Measurements from ENCODE around the gene SPPL2C. TPM values are rescaled to one million over a fixed set of nuclear protein-coding genes. Genes with fewer than 3 reads are reported as not detected.

SPPL2C gene
- total and polyA plus RNA-seq, 2 of the 8 experiments (the other 6 are each of a cell fraction or from before 2014, with no cell fraction given): not detected

DNA sequence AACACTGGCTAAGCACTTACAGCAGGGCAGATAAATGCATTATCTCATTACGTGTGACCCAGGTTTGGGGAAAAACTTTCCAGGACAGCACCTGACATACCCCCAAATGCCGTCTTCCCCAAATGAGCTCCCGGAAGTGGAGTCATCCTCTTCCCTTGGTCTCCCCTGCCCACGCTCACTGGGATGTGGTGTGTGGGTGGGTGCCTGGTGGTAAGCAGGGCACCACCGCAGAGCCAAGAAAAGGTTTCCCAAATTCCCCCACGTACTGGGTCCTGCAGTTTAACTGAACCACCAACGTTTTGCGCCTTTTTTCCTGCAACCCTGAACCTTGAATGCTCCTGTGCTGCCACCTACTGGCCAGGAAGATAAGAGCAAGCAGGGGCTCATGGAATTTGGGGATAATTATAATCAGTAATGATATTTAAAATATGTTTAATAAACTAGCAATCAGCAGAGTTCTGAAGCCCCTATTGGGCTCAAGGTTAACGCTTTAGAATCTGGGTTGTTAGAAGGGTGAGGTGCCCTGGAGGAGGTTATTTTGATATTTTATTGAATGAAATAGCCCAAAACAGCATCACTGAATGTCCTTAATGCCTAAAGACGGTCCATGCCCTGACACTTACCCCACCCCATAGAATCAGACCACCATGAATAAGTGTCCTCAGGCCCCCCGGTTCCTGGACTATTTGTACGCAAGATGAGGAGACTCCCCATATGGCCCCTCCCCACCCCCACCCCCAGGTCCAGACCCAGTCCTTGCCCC, 8.0 kb downstream of the SPPL2C start:
- no peak overlapping the region for H2AK5ac ChIP-seq (ENCODE audit: low read depth, low read length)
- no peaks in the 10 kb centered on the region for H3K36me3 ChIP-seq (ENCODE audit: control insufficient read depth in 2 of 4, insufficient read depth in 4 of 4, low read length in 3 of 4)
- no peak overlapping the region for H2BK120ac ChIP-seq (replicated peaks; ENCODE audit: low read depth, low read length)
- H3K4me3 ChIP-seq (ENCODE audit: extremely low read depth in 1 of 4, insufficient read depth in 2 of 4, low read depth in 3 of 4, low read length in 4 of 4): no peak overlapping the region
- H3K4ac ChIP-seq (replicated peaks; ENCODE audit: insufficient read length, low read depth, low read length): no peak overlapping the region
- FAIRE-seq (peak; percentile 92), DNase-seq (ENCODE audit: low read depth in 1 of 2, low spot score in 2 of 2) (peak; percentile 13 to 86)
- H2AFZ ChIP-seq (ENCODE audit: low read length): peak overlapping the region; percentile 85
- no peaks in the 10 kb centered on the region for H3K79me1 ChIP-seq (ENCODE audit: low read depth, low read length)
- no peak overlapping the region; a peak in 1 of 7 replicates for H3K9ac ChIP-seq (replicated peaks in 1 of 4; ENCODE audit: extremely low read depth in 1 of 4, low read depth in 3 of 4, low read length in 3 of 4)
- H3K9me3 ChIP-seq (ENCODE audit: insufficient read depth in 2 of 2, low read depth in 1 of 2, low read length in 1 of 2): no peaks in the 10 kb centered on the region
- H3K27ac ChIP-seq (ENCODE audit: low read depth, low read length): no peak overlapping the region
- no peak overlapping the region for H3K23ac ChIP-seq (ENCODE audit: insufficient read length)
- H2BK15ac ChIP-seq (ENCODE audit: low read length): no peak overlapping the region
- ChIA-PET CTCF (ENCODE audit: partially characterized antibody) (interaction anchor here (0.6 to 8.1 kb wide), 44 partner anchors 8 to 216 kb away, joined by 3 to 137 read pairs (median 5); partner anchors contain the start of genes CRHR1 and SPPL2C), POLR2A (ENCODE audit: partially characterized antibody) (interaction anchor here (1.1 kb wide), 1 partner anchor 57 kb away, joined by 3 read pairs; no protein-coding TSS in a partner anchor)
- WGBS, 2 experiments (ENCODE audit: extremely low coverage in 1 of 2, insufficient coverage in 1 of 2, insufficient read length in 1 of 2, insufficient replicate concordance in 2 of 2, low coverage in 1 of 2, low lambda C conversion rate in 2 of 2, missing lambda C conversion rate in 1 of 2): 41% methylated on average over 11 of the region's 12 CpGs; no CpG with 5 or more reads in 1 of the 2 experiments
- H2BK20ac ChIP-seq (ENCODE audit: low read length): no peak overlapping the region
- no peaks in the 10 kb centered on the region for H3K79me2 ChIP-seq (ENCODE audit: control insufficient read depth in 1 of 2, insufficient read depth in 2 of 2, low read length in 2 of 2)
- H2BK12ac ChIP-seq (ENCODE audit: low read depth, low read length): no peak overlapping the region
- H2BK5ac ChIP-seq (ENCODE audit: low read depth, low read length): no peak overlapping the region
- 0 out of 2 replicates have a peak overlapping the region, but pooled peaks have one; percentile 25 for H3K18ac ChIP-seq (ENCODE audit: extremely low read depth, low read length)
- peak overlapping the region; percentile 87; the same call in 1 of the 2 replicates for H4K8ac ChIP-seq (ENCODE audit: extremely low read depth, insufficient read depth, low read length)
- peak overlapping the region in 1 of 2 experiments; percentile 32; a peak in 2 of 4 replicates for H3K4me2 ChIP-seq (ENCODE audit: insufficient read depth in 1 of 2, low read depth in 2 of 2, low read length in 2 of 2)
- H3K56ac ChIP-seq (replicated peaks; ENCODE audit: insufficient read length, low read depth, low read length): no peak overlapping the region
- H3K4me1 ChIP-seq (replicated peaks in 1 of 4; ENCODE audit: control insufficient read depth in 3 of 4, insufficient read depth in 4 of 4, low read length in 3 of 4): 0 out of 7 replicates have a peak, but pooled peaks cover 0 to 3% (median 0%) of the 10 kb centered on the region in 4 experiments
- no peak overlapping the region for H4K91ac ChIP-seq (replicated peaks; ENCODE audit: insufficient read length, low read length)
- H4K20me1 ChIP-seq (replicated peaks in 1 of 2; ENCODE audit: control insufficient read depth in 1 of 2, insufficient read depth in 2 of 2, low read length in 2 of 2): peaks cover 0 to 2% of the 10 kb centered on the region in 2 experiments
- H3K27me3 ChIP-seq (replicated peaks in 1 of 4; ENCODE audit: control insufficient read depth in 3 of 4, extremely low read depth in 1 of 4, insufficient read depth in 3 of 4, low read length in 3 of 4): peaks cover 0 to 4% (median 0%) of the 10 kb centered on the region in 4 experiments; a peak in 2 of 7 replicates
- no peak overlapping the region for H4K5ac ChIP-seq (ENCODE audit: insufficient read length, low read depth, low read length)
- H3K23me2 ChIP-seq (ENCODE audit: low read depth, low read length): no peaks in the 10 kb centered on the region
- no peak overlapping the region for H3K14ac ChIP-seq (ENCODE audit: insufficient read length)
- TF ChIP-seq RAD21 (IDR thresholded peaks at IDR 0.05 in 1 of 2, conservative IDR thresholded peaks at IDR 0.05 in 1 of 2; ENCODE audit: low read depth in 2 of 2, low read length in 2 of 2): peak; percentile 88 to 93
- no peak for TF ChIP-seq RBBP5 (IDR thresholded peaks at IDR 0.05; ENCODE audit: borderline replicate concordance, low read depth, low read length)
- TF ChIP-seq, protein P1, sequence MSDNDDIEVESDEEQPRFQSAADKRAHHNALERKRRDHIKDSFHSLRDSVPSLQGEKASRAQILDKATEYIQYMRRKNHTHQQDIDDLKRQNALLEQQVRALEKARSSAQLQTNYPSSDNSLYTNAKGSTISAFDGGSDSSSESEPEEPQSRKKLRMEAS (IDR thresholded peaks at IDR 0.05): no peak
- no peak for TF ChIP-seq POU5F1 (IDR thresholded peaks at IDR 0.05; ENCODE audit: low read depth, low read length)
- TF ChIP-seq KDM4A (IDR thresholded peaks at IDR 0.05; ENCODE audit: low read depth, low read length, severe bottlenecking): no peak
- TF ChIP-seq, protein P2, sequence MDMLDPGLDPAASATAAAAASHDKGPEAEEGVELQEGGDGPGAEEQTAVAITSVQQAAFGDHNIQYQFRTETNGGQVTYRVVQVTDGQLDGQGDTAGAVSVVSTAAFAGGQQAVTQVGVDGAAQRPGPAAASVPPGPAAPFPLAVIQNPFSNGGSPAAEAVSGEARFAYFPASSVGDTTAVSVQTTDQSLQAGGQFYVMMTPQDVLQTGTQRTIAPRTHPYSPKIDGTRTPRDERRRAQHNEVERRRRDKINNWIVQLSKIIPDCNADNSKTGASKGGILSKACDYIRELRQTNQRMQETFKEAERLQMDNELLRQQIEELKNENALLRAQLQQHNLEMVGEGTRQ (IDR thresholded peaks at IDR 0.05; ENCODE audit: low read length): no peak
- TF ChIP-seq RXRA (IDR thresholded peaks at IDR 0.05; ENCODE audit: insufficient read depth, low read depth, low read length): no peak
- TF ChIP-seq HDAC6 (IDR thresholded peaks at IDR 0.05; ENCODE audit: low read depth, low read length): no peak
- no peak for TF ChIP-seq MAFK (IDR thresholded peaks at IDR 0.05; ENCODE audit: low read depth, low read length)
- peak; percentile 17; the same call in 1 of the 2 replicates for TF ChIP-seq TEAD4 (IDR thresholded peaks at IDR 0.05; ENCODE audit: low read depth, low read length)

All from H1 (cell line).